GF-D8 (cell line): ENCODE results near the gene MS4A6A.
"Not testable (repeated sequence)": the region's sequence is repeated elsewhere in the genome, so short reads cannot be mapped to it uniquely, and the experiment has no call there.

Source experiments
- DNase-seq: peaks from one replicate; lab custom pipeline; 2025; lab: John Stamatoyannopoulos, UW

The MS4A6A gene

DNA sequence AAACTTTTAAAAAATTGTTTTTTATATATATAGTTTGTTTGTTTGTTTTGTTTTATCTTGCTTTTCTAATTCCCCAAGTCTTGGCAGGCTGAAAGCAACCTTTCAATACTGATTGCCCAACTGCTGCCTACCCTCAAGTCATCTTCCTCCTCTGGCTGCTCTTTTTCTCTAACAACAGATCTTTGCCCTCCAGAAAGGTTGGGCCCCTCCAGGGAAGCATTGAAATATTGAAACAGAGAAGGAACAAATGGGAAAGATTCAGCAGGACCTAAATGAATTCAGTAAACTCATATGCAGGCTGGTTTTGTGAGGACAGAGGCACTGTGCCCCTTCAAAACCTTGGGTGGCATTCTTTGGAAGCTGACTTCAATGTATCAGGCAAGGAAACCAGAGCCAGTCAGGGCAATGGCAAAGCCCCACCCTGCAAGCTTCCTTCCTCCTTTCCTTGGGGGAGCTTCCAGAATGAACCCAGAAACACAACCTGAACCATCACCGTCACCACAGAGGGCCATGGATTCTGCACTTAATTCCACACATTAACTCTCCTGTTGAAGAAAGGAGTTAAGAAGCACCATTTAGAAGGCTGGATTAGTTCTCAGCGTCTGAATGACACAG lies 815 bp upstream of the MS4A6A start:
- DNase-seq = no peak

DNA sequence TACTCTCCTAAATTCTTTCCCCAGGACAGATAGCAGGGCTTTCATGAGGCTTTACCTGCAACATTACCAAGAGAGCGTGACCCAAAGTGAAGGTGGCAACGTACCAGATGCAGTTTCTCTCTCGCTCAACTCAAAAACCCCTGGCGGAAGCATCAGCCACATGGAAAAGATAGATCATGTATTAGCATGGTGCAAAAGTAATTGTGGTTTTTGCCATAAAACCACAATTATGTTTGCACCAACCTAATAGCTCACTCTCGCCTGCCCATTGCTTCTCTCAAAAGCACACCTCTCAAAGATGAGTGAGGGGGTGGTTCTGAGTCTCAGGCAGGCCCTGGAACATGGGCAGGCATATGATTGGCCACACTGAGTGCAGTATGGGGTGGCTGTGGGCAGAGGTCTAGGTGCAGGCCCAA lies 7.0 kb downstream of the MS4A6A start:
- no peak for DNase-seq

GRCh38 chr11:60172011-60172410 lies 10.9 kb downstream of the MS4A6A start:
- DNase-seq = no peak

DNA sequence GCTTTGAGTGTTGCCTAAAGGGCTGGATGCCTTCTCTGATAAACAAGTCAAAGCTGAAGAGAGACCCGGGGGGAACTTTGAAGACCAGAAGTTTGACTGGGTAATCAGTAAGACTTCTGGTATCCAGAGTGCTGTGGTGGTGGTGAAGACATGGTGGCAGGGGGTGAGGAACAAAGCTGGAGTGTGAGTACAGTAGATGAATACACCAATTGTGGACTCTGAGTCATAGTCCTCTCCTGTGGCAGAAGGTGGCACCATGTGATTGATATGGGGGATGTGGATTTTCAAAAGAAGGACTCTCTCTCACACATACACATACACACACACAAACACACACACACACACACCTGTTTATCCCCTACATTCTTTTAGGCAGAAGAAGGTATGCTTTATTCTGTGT lies 12.3 kb downstream of the MS4A6A start:
- no peak for DNase-seq

DNA sequence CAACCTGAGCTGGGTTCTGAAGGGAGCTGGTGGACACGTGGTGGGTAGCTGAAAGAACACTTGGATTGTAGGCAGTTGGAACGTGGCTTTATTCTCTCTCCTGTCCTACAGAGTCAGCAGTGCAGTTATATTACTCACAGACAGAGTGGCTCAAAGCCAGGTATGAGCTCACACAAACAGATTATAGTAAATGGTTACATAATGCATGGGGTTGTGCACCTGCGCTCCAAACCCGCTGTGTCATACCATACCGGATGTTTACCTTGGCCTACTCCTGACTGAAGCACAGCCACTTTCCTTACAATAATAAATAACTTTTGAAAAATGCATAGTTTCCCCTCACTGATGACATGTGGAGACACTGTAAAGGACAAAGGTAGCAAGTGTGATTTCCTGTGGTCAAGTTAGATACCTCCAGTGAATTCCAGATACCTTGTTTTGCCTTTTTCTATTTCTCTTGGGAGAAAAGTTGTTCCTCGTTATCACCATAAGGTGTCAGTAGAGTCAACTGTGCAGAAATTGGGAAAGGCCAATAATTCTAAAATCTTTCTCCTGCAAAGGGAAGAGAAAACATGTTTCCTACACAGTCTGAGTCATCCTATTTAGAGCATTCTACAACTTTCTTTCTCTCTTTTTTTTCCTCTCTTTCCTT lies 13.5 kb downstream of the MS4A6A start:
- DNase-seq = peak; percentile 5

DNA sequence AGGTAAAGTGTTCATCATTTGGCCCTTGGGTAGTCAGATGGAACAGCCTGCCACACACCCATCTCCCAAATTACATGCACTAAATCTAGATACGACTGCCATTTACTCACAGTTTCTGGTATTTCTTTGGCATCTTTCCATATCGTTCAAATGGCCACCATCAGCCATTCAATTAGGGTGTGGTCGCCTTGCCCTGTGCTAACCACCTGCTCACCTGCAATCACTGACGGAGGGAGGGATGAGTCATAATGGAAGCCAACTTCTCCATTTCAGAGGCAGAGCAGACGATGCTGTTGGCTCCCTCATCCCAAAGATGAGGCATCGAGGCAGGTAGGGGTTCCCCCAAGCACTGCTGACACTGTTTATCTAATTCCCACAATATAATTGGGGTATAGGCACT lies 14.6 kb downstream of the MS4A6A start:
- no peak for DNase-seq

GRCh38 chr11:60165951-60166350 lies 16.9 kb downstream of the MS4A6A start:
- no peak for DNase-seq

DNA sequence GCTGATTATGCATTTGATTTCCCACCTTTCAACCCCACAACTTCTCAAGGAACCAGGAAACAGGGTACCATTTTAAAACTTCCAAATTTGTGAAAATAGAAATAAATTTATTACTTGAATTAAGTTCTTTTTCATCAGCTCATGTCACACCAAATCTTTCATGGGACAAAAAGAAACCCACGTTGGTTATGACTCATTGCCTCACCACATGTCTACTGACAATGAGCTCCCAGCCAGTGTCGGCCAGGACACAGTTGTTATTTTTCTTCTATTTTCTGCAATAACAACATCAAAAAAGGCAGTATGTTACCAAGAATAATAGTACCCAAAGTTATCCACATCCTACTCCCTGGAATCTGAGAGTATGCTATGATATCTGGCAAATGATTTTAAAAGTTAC lies 17.3 kb downstream of the MS4A6A start:
- no peak for DNase-seq

GRCh38 chr11:60164550-60165075 lies 18.3 kb downstream of the MS4A6A start:
- no peak for DNase-seq

GRCh38 chr11:60161766-60162165 lies 21.1 kb downstream of the MS4A6A start:
- DNase-seq = no peak

GRCh38 chr11:60161107-60161506 lies 21.8 kb downstream of the MS4A6A start:
- no peak for DNase-seq

GRCh38 chr11:60159868-60160267 lies 23.0 kb downstream of the MS4A6A start:
- DNase-seq = no peak

- no peak for DNase-seq
Observed at GRCh38 chr11:60159284-60159683, 23.6 kb downstream of the MS4A6A start.

DNA sequence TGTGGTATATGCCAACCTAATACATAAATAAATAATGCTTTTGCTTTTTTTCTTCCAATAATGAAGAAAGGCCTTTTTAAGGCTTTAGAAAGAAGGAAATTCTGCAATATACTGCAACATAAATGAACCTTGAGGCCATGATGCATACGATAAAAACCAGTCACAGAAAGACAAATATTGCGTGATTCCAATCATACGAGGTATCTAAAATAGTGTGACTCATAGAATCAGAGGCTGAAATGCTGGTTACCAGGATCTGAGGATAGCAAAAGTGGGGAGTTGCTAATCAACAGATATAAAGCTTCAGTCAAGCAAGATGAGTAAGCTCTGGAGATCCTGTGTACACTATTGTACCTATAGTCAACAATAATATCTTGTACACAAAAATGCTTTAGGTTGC lies 24.2 kb downstream of the MS4A6A start:
- DNase-seq = no peak

DNA sequence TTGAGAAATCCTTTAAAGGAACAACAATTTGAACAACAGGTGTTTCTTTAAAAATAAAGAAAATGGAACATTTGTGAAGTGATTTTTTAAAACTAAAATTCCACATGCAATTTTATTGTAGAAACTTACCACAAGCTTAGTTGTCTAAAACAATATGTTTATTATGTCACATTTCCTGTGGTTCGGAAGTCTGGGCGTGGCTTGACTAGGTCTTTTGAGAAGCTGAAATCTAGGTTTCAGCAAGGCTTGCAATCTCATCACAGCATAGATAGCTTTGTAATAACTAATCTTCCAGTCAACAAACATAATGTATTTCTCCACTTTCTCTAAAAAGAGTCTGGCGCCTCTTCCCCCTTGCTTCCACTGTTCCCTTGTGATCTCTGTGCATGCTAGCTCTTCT lies 27.0 kb downstream of the MS4A6A start:
- no peak for DNase-seq

GRCh38 chr11:60152727-60153126 lies 30.2 kb downstream of the MS4A6A start:
- not testable (repeated sequence) for DNase-seq

DNA sequence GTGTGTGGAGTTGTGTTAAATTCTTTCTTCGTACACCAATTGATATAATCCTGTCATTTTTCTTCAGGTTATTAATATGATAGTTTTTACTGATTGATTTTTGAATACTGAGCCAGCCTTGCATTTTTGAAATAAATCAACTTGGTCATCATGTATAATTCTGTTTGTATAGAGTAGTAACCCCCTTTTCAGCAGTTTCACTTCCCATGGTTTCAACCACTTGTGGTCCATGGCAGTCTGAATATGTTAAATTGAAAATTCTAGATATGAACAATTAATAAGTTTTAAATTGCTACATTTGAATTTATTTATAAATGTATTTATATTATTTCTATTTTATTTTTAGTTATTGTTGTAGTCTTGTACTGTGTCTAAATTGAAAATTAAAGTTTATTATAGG lies 32.6 kb downstream of the MS4A6A start:
- DNase-seq = no peak

DNA sequence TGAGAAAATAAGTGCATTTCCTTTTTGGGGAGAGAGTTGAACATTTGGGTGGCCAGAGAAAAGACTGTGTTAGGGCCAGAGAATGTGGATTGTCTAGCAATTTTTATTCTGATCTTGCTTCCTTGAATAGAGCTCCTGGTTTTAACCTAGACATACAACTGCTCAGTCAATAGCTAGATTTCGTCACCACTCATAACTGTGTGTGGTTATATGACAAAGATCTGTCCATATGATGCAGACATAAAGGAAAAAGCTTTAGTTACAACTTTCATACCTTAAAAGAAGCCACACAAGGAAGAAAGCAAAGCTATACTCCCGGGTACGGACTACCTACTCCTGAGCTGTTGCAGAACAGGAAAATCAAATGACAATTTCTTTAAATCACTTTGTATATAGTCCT lies 37.2 kb downstream of the MS4A6A start:
- no peak for DNase-seq

DNA sequence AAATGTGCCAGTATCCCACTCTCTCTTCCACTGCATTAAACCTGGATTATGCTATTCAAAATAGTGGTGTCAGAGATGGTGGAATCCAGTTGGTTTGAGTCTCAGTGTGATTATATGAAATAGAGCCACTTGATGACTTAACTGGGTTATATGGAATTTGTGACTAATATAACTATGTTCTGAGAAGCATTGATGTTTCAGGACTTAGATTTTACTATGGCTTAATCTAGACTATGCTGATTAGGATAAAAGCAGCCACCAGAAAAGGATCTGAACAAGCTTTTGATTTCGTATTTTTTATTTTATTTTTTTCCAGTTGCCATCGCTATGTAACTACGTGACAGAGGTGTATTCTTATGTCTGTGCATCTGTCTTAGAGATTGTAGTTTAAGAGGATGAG lies 39.1 kb downstream of the MS4A6A start:
- DNase-seq = no peak

- DNase-seq = no peak
Observed at GRCh38 chr11:60133917-60134316, 49.0 kb downstream of the MS4A6A start.

DNA sequence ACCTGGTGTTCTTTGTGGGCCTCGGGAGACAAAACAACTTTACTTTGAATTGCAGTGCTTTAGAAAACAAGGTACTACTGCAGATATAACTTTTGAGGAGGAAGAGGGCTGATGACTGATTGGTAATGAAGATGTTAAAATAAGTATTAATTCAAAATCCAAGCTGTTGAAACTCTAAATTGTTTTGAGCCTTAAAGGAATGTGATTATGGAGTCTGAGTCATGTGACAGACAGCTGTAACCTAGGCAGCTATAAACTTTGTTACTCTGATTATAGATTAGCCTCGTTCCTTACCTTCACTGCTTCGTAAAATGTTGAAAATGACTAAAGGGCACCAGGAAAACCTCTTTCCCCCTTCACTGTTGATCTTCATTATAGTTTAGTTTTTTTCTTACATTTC lies 51.0 kb downstream of the MS4A6A start:
- no peak for DNase-seq

GRCh38 chr11:60130496-60130895 lies 52.4 kb downstream of the MS4A6A start:
- DNase-seq = peak; percentile 38

DNA sequence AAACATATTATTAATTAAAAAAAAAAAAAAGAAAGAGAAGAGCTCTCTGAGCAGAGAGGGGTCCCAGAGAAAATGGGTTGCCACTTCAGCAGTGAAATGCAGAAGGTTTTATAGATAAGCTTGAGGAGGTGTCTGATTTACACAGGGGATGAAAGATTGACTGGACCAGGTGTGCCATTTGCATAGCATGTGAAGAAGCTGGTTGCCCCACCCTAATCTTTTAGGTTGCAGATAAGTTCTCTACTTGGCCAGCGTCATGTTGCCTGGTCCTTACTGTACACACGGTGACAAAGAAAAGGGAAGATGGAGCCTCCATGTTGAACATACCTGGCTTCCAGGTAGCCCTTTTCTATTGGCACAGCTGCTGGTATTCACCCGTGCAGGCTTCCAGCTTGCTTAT lies 53.0 kb downstream of the MS4A6A start:
- DNase-seq = no peak

DNA sequence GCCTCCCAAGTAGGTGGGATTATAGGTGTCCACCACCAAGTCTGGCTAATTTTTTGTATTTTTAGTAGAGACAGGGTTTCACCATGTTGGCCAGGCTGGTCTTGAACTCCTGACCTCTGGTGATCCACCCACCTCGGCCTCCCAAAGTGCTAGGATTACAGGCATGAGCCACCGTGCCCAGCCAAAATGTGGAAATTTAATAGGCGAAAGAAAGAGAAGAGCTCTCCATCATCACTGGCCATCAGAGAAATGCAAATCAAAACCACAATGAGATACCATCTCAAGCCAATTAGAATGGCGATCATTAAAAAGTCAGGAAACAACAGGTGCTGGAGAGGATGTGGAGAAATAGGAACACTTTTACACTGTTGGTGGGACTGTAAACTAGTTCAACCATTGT lies 54.0 kb downstream of the MS4A6A start:
- DNase-seq = not testable (repeated sequence)
